Pancreas (tissue), 10 donors: Measurements from ENCODE around the gene SERBP1. TPM values are rescaled to one million over a fixed set of nuclear protein-coding genes. Genes with fewer than 3 reads are reported as not detected.

ENCODE experiments used
- ATAC-seq, 4 donors: fragments of 200-7000 bp; cut with Tn5 transposase; one replicate each; pipeline versions ENCODE4 v1.8.0 to v1.9.1; 2020; ENCODE audit warnings: mild to moderate bottlenecking in 4 of 4, moderate library complexity in 4 of 4
- DNase-seq, 6 donors: peaks; one replicate each; pipeline ENCODE4 v3.0.0-alpha.2; 2020
- FAIRE-seq: peaks from 2 replicates; lab custom pipeline; 2012; peaks lifted over from hg19 to GRCh38; lab: Jason Lieb, UNC
- H3K27ac ChIP-seq, 4 donors: fragments of 200-600 bp; sonication (generic); 1 replicate in 3 of 4; 2 replicates in 1 of 4; pipeline versions ENCODE4 v1.5.0 to v1.8.0; 2020
- H3K27me3 ChIP-seq, 4 donors: fragments of 200-600 bp; one replicate each; pipeline ENCODE4 v1.8.0; 2021
- H3K36me3 ChIP-seq, 3 donors: fragments of 200-600 bp; sonication (generic) in 1 of 3; one replicate each; pipeline versions ENCODE4 v1.5.0 to v1.8.0; 2020 to 2021
- H3K4me1 ChIP-seq, 3 donors: fragments of 200-600 bp; one replicate each; pipeline ENCODE4 v1.8.0; 2021
- H3K4me3 ChIP-seq, 4 donors: fragments of 200-600 bp; sonication (generic) in 2 of 4; one replicate each; pipeline versions ENCODE4 v1.5.0 to v1.8.0; 2020 to 2021
- H3K9me3 ChIP-seq, 4 donors: fragments of 200-600 bp; one replicate each; pipeline ENCODE4 v1.8.0; 2021
- CTCF ChIP-seq, 4 donors: fragments of 200-600 bp; sonication (generic) in 3 of 4; IDR thresholded peaks; one replicate each; pipeline versions ENCODE4 v1.5.0 to v1.8.0; 2021; ENCODE audit warnings: antibody characterized with exemption in 4 of 4
- WGBS, 2 donors: extraction: QIAGEN DNeasy Blood & Tissue Kit; methylation state at CpG; one replicate each; pipeline ENCODE4 v1.1.7; 2013; 5-methylcytosine and 5-hydroxymethylcytosine counted together
- intact Hi-C, 3 donors: fragments of 100-400 bp; cut with DNase I; formaldehyde crosslinking; loops; one replicate each; pipeline versions ENCODE4 v1.11.1 to v1.14.2; 2022
- polyA plus RNA-seq, 2 donors: library from polyadenylated mRNA; stranded (reverse); fragments of 200-250 nt; gene quantifications; one replicate each; pipeline ENCODE4 v1.2.3, GENCODE V29; 2013
- total RNA-seq, 6 donors: library from RNA; stranded (reverse); fragmentation: NEBNext Ultra II Directional in 4 of 6; extraction: Animal tissue kit (Norgen Biotek cat#: 25700) in 4 of 6; gene quantifications; one replicate each; pipeline versions ENCODE4 v1.2.1 to v1.2.4, GENCODE V29; 2021 to 2023
- donor health status: healthy with polysubstance abuse.
- donor health status: DM: no; HTN: no; CAD: no; lungs with moderate emphysema.
- donor health status: DM: no; HTN: no; CAD: no.
- donor health status: control.
- donor health status: control.
- donor health status: Bipolar disorder and iron deficiency.
- donor health status: DM: yes; HTN: yes; CAD: no.
- donor health status: DM: no; HTN: no; CAD: no.
- donor health status: DM: no; HTN: no; CAD: no.
- donor health status: DM: yes; HTN: yes; CAD: no.

Gene SERBP1
- total and polyA plus RNA-seq, 8 donors: 38.8 to 138 (median 87.2) TPM

- WGBS, 2 donors: 97 to 99% methylated on average over 5 of the region's 5 CpGs
- DNase-seq: no peak
- Histone ChIP-seq H3K4me3 (no peak overlapping the region), H3K36me3 (no peaks in the 10 kb centered on the region), H3K9me3 (no peaks in the 10 kb centered on the region), H3K27ac (no peak overlapping the region), H3K27me3 (no peaks in the 10 kb centered on the region), H3K4me1 (no peaks in the 10 kb centered on the region)
- TF ChIP-seq CTCF (IDR thresholded peaks at IDR 0.05): no peak
- intact Hi-C loops: no loop called here
- FAIRE-seq: no peak
- ATAC-seq: no peak
Measured at GRCh38 chr1:67361641-67362040, 68.6 kb downstream of the SERBP1 start.

DNA sequence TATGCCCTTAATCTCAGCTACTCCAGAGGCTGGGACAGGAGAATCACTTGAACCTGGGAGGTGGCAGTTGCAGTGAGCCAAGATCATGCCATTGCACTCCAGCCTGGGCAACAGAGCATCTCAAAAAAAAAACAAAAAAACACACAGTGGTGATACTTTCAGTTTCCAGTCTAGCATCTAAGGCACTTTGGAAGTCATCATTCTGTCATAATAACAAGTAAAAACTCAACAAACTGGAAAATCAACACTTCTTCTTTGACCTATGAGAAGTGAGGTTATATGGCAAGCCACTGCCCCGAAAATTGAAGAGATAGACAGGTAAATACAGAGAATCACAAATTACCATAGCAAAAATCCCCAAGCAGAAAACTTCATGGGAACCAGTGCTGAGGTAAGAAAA lies 70.6 kb downstream of the SERBP1 start:
- DNase-seq (no peak), ATAC-seq (no peak), FAIRE-seq (no peak)
- Histone ChIP-seq H3K4me1 (no peaks in the 10 kb centered on the region), H3K27ac (no peak overlapping the region), H3K4me3 (no peak overlapping the region), H3K9me3 (no peaks in the 10 kb centered on the region), H3K36me3 (no peaks in the 10 kb centered on the region), H3K27me3 (no peaks in the 10 kb centered on the region)
- TF ChIP-seq CTCF (IDR thresholded peaks at IDR 0.05): no peak
- WGBS, 2 donors: 86 to 95% methylated on average over 1 of the region's 1 CpG
- intact Hi-C loops: no loop called here

Other genes with a start within 250 kb of the SERBP1 start
- 1 to 10 TPM; 2.1 to 5.0 (median 3.5) TPM for gene IL12RB2, start 122.5 kb downstream of the SERBP1 start, total RNA-seq
- gene IL12RB2, start 122.5 kb downstream of the SERBP1 start, polyA plus RNA-seq: under 1 TPM; 0.65 to 0.92 TPM